ENCODE data around the gene ZNF341. TPM values are rescaled to one million over a fixed set of nuclear protein-coding genes. Genes with fewer than 3 reads are reported as not detected.
A peak's percentile ranks its signal among the peaks of the same experiment; 100 is the strongest.

Gene ZNF341
- total and polyA plus RNA-seq, 2 donors (not counting 1 experiment from before 2014, with no cell fraction given): 9.1 to 10.9 TPM

DNA sequence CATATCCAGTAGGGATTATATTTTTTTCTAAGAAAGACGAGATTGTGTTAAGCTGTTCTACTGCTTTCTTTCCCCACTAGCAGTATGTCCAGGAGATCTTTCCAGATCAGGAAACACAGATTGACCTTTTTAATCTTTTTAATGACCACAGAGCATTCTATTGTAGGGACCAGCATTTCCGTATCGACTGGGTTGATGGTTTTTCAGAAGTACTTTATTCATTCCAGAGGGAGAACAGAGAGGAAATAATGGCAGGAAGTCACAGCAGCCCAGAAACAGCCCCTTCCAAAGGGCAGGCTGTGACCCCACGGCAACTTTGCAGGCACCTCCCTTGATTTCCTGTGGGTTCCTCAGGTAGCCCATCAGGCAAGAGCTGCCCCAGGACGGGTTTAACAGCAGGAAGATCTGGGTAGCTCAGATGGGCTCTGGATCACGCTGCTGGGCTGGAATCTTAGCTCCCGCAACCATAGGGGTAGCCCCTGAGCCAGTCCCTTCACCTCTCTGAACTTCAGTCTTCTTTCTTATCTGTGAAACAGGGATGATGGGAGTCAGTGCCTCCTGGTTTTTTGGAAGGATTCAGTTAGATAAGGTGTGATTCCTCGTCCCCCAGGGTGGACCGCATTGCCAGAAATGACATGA, 55.6 kb downstream of the ZNF341 start:
- Histone ChIP-seq H3K4me3 (ENCODE audit: control extremely low read depth in 1 of 5, extremely low read depth in 1 of 5, insufficient read depth in 1 of 5, low read depth in 2 of 5, low read length in 4 of 5) (no peak overlapping the region), H3K27me3 (replicated peaks in 1 of 4; ENCODE audit: control extremely low read depth in 1 of 4, control insufficient read depth in 3 of 4, insufficient read depth in 4 of 4, low read length in 3 of 4) (no peaks in the 10 kb centered on the region), H3K9me3 (ENCODE audit: control extremely low read depth in 1 of 3, control insufficient read depth in 2 of 3, insufficient read depth in 1 of 3, low read length in 2 of 3) (no peaks in the 10 kb centered on the region), H2AFZ (ENCODE audit: insufficient read depth, low read depth, low read length, poor library complexity, severe bottlenecking) (peak overlapping the region; percentile 1), H3K79me2 (ENCODE audit: control insufficient read depth, insufficient read depth, low read length) (no peaks in the 10 kb centered on the region), H3K36me3 (replicated peaks in 1 of 2; ENCODE audit: control extremely low read depth in 1 of 2, control insufficient read depth in 1 of 2, extremely low read depth in 1 of 2, insufficient read depth in 2 of 2, low read length in 1 of 2) (peaks cover 0 to 3% of the 10 kb centered on the region in 2 experiments), H3K4me2 (replicated peaks; ENCODE audit: low read depth, low read length, poor library complexity, severe bottlenecking) (peak overlapping the region; percentile 0), H3K4me1 (ENCODE audit: control insufficient read depth in 2 of 2, insufficient read depth in 2 of 2, low read length in 2 of 2) (peaks cover 43 to 52% of the 10 kb centered on the region in 2 donors), H3K27ac (ENCODE audit: low read length in 2 of 2) (no peak overlapping the region), H3K9ac (ENCODE audit: low read length) (no peak overlapping the region), H4K20me1 (ENCODE audit: control insufficient read depth, insufficient read depth, low read length, poor library complexity, severe bottlenecking) (no peaks in the 10 kb centered on the region)
- Mint-ChIP-seq H3K9me3 (ENCODE audit: insufficient read depth) (no peaks in the 10 kb centered on the region), H3K4me1 (peaks cover 49% of the 10 kb centered on the region), H3K27ac (peak overlapping the region; percentile 32), H3K27me3 (no peaks in the 10 kb centered on the region), H3K4me3 (peak overlapping the region; percentile 44)
- no peak for DNase-seq
- WGBS (ENCODE audit: insufficient coverage): 37% methylated on average over 4 of the region's 9 CpGs
- no peak for TF ChIP-seq EZH2 (IDR thresholded peaks at IDR 0.05; ENCODE audit: borderline replicate concordance, insufficient read depth, low read depth, low read length, poor library complexity, severe bottlenecking)
- no peak for TF ChIP-seq CTCF (IDR thresholded peaks at IDR 0.05)
- ATAC-seq (ENCODE audit: low read depth): no peak
- intact Hi-C loops (cut with micrococcal nuclease): no loop called here
- ChIA-PET CTCF (interaction anchor here (0.6 to 0.9 kb wide), 2 partner anchors 24 to 59 kb away, joined by 3 read pairs; partner anchors contain the start of gene CHMP4B), POLR2A (interaction anchor here (1.4 kb wide), 1 partner anchor 9 kb away, joined by 8 read pairs; no protein-coding TSS in a partner anchor)

- CTCF ChIA-PET: interaction anchor here (0.8 to 2.3 kb wide), 2 partner anchors 9 to 341 kb away, joined by 3 to 8 read pairs; no protein-coding TSS in a partner anchor
- Histone ChIP-seq H3K4me1 (ENCODE audit: control insufficient read depth in 2 of 2, insufficient read depth in 2 of 2, low read length in 2 of 2) (peaks cover 34 to 44% of the 10 kb centered on the region in 2 donors), H2AFZ (ENCODE audit: insufficient read depth, low read depth, low read length, poor library complexity, severe bottlenecking) (no peak overlapping the region), H3K9ac (ENCODE audit: low read length) (no peak overlapping the region), H3K36me3 (replicated peaks in 1 of 2; ENCODE audit: control extremely low read depth in 1 of 2, control insufficient read depth in 1 of 2, extremely low read depth in 1 of 2, insufficient read depth in 2 of 2, low read length in 1 of 2) (peaks cover 0 to 3% of the 10 kb centered on the region in 2 experiments), H3K4me3 (ENCODE audit: control extremely low read depth in 1 of 5, extremely low read depth in 1 of 5, insufficient read depth in 1 of 5, low read depth in 2 of 5, low read length in 4 of 5) (no peak overlapping the region), H3K27me3 (replicated peaks in 1 of 4; ENCODE audit: control extremely low read depth in 1 of 4, control insufficient read depth in 3 of 4, insufficient read depth in 4 of 4, low read length in 3 of 4) (no peaks in the 10 kb centered on the region), H3K79me2 (ENCODE audit: control insufficient read depth, insufficient read depth, low read length) (no peaks in the 10 kb centered on the region), H3K9me3 (ENCODE audit: control extremely low read depth in 1 of 3, control insufficient read depth in 2 of 3, insufficient read depth in 1 of 3, low read length in 2 of 3) (no peaks in the 10 kb centered on the region), H3K27ac (ENCODE audit: low read length in 2 of 2) (no peak overlapping the region), H4K20me1 (ENCODE audit: control insufficient read depth, insufficient read depth, low read length, poor library complexity, severe bottlenecking) (no peaks in the 10 kb centered on the region), H3K4me2 (replicated peaks; ENCODE audit: low read depth, low read length, poor library complexity, severe bottlenecking) (no peak overlapping the region)
- POLR2A ChIA-PET: no interaction called here
- H3K27me3 Mint-ChIP-seq: no peaks in the 10 kb centered on the region
- TF ChIP-seq CTCF (IDR thresholded peaks at IDR 0.05): no peak
- TF ChIP-seq EZH2 (IDR thresholded peaks at IDR 0.05; ENCODE audit: borderline replicate concordance, insufficient read depth, low read depth, low read length, poor library complexity, severe bottlenecking): no peak
- 97% methylated on average over 11 of the region's 12 CpGs for WGBS (ENCODE audit: insufficient coverage)
- H3K4me1 Mint-ChIP-seq: peaks cover 45% of the 10 kb centered on the region
- ATAC-seq (ENCODE audit: low read depth): no peak
- H3K9me3 Mint-ChIP-seq (ENCODE audit: insufficient read depth): no peaks in the 10 kb centered on the region
- intact Hi-C loops (cut with micrococcal nuclease): no loop called here
- DNase-seq: no peak
- H3K4me3 Mint-ChIP-seq: no peak overlapping the region
- H3K27ac Mint-ChIP-seq: peak overlapping the region; percentile 65
Measured at GRCh38 chr20:33788351-33789049, 56.7 kb downstream of the ZNF341 start.
